ENCODE results near the gene RCL1. TPM values are rescaled to one million over a fixed set of nuclear protein-coding genes. Genes with fewer than 3 reads are reported as not detected.
A peak's percentile ranks its signal among the peaks of the same experiment; 100 is the strongest.

The RCL1 gene
- total and polyA plus RNA-seq, 2 of the 13 experiments (the other 11 are each of a cell fraction or from before 2014, with no cell fraction given) = 22.3 to 31.6 TPM

GRCh38 chr9:4839470-4839912 is 46.7 kb downstream of the RCL1 start (continued):
- TF ChIP-seq ZNF574 (CRISPR knock-in tag; IDR thresholded peaks at IDR 0.05) = peak; percentile 65; the same call in 1 of the 2 replicates
- TF ChIP-seq HIC2 (CRISPR knock-in tag; IDR thresholded peaks at IDR 0.05; ENCODE audit: low read depth) = 0 out of 2 replicates have a peak, but pooled peaks have one; percentile 50
- peak; percentile 54; the same call in 1 of the 2 replicates for TF ChIP-seq KLF6 (CRISPR knock-in tag; IDR thresholded peaks at IDR 0.05)
- peak; percentile 79 for TF ChIP-seq HNF1A (IDR thresholded peaks at IDR 0.05; ENCODE audit: low read depth)
- peak; percentile 93; the same call in 1 of the 2 replicates for TF ChIP-seq HNF1A (CRISPR knock-in tag; IDR thresholded peaks at IDR 0.05; ENCODE audit: borderline replicate concordance)
- TF ChIP-seq ZKSCAN5 (CRISPR knock-in tag; IDR thresholded peaks at IDR 0.05) = no peak
- TF ChIP-seq PRPF4 (IDR thresholded peaks at IDR 0.05; ENCODE audit: low read depth, low read length, poor library complexity, severe bottlenecking) = no peak
- peak; percentile 97 for TF ChIP-seq FOSL2 (CRISPR knock-in tag; IDR thresholded peaks at IDR 0.05)
- no peak for TF ChIP-seq SATB2 (CRISPR knock-in tag; IDR thresholded peaks at IDR 0.05)
- TF ChIP-seq FOXK1 (CRISPR knock-in tag; IDR thresholded peaks at IDR 0.05; ENCODE audit: borderline replicate concordance, low read depth) = peak; percentile 96; the same call in 1 of the 2 replicates
- no peak for TF ChIP-seq JDP2 (CRISPR knock-in tag; IDR thresholded peaks at IDR 0.05; ENCODE audit: borderline replicate concordance)
- no peak for TF ChIP-seq ZNF704 (CRISPR knock-in tag; IDR thresholded peaks at IDR 0.05; ENCODE audit: borderline replicate concordance)
- TF ChIP-seq FOXA1 (IDR thresholded peaks at IDR 0.05) = peak; percentile 87
- peak; percentile 97 for TF ChIP-seq FOXA1 (CRISPR knock-in tag; IDR thresholded peaks at IDR 0.05)

Measured in HepG2 (cell line).